OCI-LY1 (cell line): ENCODE data around the gene COTL1.

ENCODE experiments used
- CTCF ChIP-seq: fragments of 200-600 bp; sonication (generic), shearing (Covaris generic); IDR thresholded peaks from 2 replicates; pipeline ENCODE4 v1.5.1; 2017; ENCODE audit warnings: mild to moderate bottlenecking, antibody characterized with exemption, low read length, moderate library complexity, mixed read lengths
- EZH2 ChIP-seq: fragments of 200-600 bp; sonication (generic), shearing (Covaris generic); IDR thresholded peaks from 2 replicates; pipeline ENCODE4 v1.8.0; 2017; ENCODE audit warnings: borderline replicate concordance, mixed run types, mild to moderate bottlenecking, antibody characterized with exemption, low read length, moderate library complexity, mixed read lengths

- TF ChIP-seq CTCF (no peak), EZH2 (no peak)
Measured at GRCh38 chr16:84661418-84662060, 43.7 kb upstream of the COTL1 start.
